HUES6 (cell line): Measurements from ENCODE around the gene PTTG1IP.

ENCODE experiments used
- H3K27ac ChIP-seq: 2 replicates; pipeline ENCODE4 v1.7.0; 2013; ENCODE audit warnings: low read depth, mild to moderate bottlenecking, low read length, inconsistent platforms
- H3K27me3 ChIP-seq: 2 replicates; pipeline ENCODE4 v1.6.1; 2013; ENCODE audit warnings: low read length; ENCODE audit not compliant: control insufficient read depth, insufficient read depth
- H3K36me3 ChIP-seq: 2 replicates; pipeline ENCODE4 v1.6.1; 2013; ENCODE audit warnings: low read length; ENCODE audit not compliant: control insufficient read depth, insufficient read depth
- H3K4me1 ChIP-seq: 2 replicates; pipeline ENCODE4 v1.6.1; 2013; ENCODE audit warnings: low read length; ENCODE audit not compliant: control insufficient read depth, insufficient read depth
- H3K4me3 ChIP-seq: 2 replicates; pipeline ENCODE4 v1.5.1; 2013; ENCODE audit warnings: low read depth, low read length
- H3K9ac ChIP-seq: one replicate; pipeline ENCODE4 v1.6.1; 2013; ENCODE audit warnings: mild to moderate bottlenecking, low read length
- H3K9me3 ChIP-seq: 2 replicates; pipeline ENCODE4 v1.6.1; 2013; ENCODE audit warnings: low read depth, low read length; ENCODE audit not compliant: control insufficient read depth, insufficient read depth

The PTTG1IP gene

DNA sequence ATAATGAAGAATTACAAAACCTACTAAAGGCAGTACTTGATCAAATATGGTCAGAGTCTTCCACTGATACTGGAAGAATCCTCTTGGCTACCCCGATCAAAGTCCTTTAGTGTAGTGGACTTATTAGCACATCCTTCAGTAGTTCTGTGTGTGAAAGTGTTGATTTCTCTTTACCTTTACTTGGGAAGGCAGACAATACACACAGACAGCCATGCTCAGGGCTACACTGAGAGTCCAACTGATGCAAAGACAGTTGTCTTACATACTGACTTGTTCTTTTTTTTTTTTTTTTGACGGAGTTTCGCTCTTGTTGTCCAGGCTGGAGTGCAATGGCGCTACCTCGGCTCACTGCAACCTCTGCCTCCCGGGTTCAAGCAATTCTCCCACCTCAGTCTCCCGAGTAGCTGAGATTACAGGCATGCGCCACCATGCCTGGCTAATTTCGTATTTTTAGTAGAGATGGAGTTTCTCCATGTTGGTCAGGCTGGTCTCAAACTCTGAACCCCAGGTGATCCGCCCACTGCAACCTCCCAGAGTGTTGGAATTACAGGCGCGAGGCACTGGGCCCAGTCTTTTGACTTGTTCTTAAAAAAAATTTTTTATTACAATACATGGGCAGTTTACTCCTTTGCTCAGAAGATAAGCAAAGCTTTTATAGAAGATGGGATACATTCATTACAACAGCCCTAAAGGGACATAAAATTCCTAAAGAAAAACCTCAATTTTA, 3.5 kb upstream of the PTTG1IP start:
- H3K9ac ChIP-seq, result no peak overlapping the region
- H3K4me1 ChIP-seq, result peaks cover 14% of the 10 kb centered on the region
- no peaks in the 10 kb centered on the region for H3K36me3 ChIP-seq
- no peak overlapping the region for H3K4me3 ChIP-seq
- H3K27me3 ChIP-seq, result peaks cover 14% of the 10 kb centered on the region
- H3K27ac ChIP-seq, result no peak overlapping the region
- H3K9me3 ChIP-seq, result no peaks in the 10 kb centered on the region

DNA sequence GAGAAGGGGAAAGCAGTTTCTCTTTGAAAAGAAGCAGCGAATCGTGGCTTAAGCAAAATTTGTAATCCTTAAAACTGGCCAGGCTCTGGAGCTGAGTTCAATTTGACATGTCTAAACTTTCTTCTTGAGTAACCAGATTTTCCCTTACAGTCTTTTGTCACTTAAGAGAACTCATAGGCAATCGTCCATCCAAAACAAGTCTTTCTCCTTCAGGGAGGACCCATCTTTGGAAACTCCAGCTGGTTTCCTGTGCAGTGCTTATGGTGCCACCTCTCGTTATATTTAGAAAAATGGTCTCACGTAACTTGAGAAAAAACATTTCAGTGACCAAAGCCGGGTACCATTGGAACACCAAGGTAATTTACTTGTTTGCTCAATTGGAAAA, 1.8 kb upstream of the PTTG1IP start:
- Histone ChIP-seq H3K9me3 (no peaks in the 10 kb centered on the region), H3K4me1 (peaks cover 31% of the 10 kb centered on the region), H3K27me3 (peaks cover 14% of the 10 kb centered on the region), H3K9ac (no peak overlapping the region), H3K27ac (no peak overlapping the region), H3K36me3 (no peaks in the 10 kb centered on the region), H3K4me3 (peak overlapping the region; percentile 77)

DNA sequence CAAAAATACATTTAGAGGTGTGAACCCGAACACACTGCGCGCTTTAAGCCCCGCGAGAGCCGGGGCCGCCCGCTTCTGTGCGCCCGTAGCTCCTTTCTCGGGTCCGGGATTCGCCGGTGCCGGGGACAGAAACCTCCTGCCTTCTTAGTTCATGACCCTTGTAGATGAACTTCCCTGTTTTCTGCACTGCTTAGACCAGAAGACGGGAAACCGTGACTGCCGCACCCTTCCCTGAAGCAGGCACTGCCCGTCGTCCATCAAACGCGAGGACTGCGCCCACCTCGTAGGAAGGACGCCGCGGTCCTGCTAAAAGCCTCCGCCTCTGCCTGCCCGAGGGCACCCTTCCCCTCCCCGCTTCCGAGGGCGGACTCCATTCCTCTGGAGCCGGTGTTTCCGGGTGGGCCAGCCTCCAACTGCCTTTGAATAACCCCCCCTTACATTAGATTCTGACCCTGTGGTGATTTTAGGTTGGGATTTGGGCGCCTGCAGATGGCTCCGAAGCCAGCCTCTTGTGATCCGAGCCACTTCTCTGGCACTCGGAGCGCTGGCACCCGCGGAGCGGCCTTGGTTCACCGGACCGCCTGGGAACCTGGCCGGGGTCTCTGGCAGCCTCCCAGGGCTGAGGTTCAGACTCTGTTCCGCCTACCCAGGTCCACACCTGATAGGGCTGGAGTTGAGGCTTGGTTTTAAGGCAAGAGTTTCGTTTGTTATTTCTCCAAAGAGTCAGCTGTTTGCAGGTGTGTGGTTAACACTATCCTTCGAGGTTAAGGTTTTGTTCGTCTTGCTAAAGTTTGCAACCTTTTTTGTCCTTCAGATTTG, 1.2 kb upstream of the PTTG1IP start:
- H3K4me1 ChIP-seq, result peaks cover 35% of the 10 kb centered on the region
- no peak overlapping the region for H3K27ac ChIP-seq
- peaks cover 14% of the 10 kb centered on the region for H3K27me3 ChIP-seq
- H3K36me3 ChIP-seq, result no peaks in the 10 kb centered on the region
- peak overlapping the region; percentile 72 for H3K9ac ChIP-seq
- H3K9me3 ChIP-seq, result no peaks in the 10 kb centered on the region
- H3K4me3 ChIP-seq, result peak overlapping the region; percentile 77

DNA sequence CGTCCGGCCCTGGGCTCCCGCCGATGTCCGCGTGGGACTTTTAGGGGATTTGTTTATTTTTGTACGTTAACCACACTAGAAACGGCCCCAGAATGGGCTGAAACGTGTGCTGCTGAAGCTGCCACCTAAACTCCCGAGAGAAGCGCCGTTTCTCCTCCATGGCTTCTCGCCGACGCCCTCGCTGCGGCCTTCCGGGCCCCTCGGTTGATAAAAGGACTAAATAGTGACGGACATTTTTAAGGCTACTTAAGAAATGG, 678 bp upstream of the PTTG1IP start:
- Histone ChIP-seq H3K9ac (peak overlapping the region; percentile 72), H3K4me3 (peak overlapping the region; percentile 77), H3K27ac (no peak overlapping the region), H3K9me3 (no peaks in the 10 kb centered on the region), H3K36me3 (no peaks in the 10 kb centered on the region), H3K4me1 (peaks cover 40% of the 10 kb centered on the region), H3K27me3 (peaks cover 14% of the 10 kb centered on the region)

DNA sequence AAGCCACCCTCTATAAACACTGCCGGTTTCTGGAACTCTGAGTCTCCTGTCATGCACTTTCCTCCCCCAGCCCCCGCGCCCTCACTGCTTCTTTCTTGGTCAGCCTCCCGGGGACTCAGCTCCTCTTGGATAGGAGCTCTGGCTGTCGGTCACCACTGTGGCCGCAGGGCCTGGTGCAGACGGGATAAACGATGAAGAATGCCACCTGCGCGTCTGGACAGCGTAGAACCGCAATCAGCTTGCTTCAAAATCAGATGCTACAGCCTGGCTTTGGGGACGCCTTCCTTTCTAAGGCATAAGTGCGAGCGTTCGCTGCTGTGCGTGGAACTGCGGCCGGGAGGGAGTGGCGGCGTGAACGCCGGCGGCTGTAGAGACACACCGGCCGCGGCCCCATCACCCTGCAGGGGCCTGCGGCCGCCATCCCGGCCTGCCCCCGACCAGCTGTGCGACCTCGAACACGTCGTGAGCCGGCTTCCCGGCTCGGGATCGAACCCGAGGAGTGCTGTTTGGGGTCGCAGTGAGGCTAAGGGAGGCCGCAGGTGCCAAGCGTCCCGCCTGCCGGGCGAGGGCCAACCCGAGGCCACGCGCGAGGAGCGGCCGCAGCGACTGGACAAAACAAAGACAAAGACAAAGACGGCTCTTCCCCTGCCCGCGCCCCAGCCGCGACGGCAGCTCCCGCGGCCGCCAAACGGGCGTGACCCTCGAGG, 688 bp downstream of the PTTG1IP start:
- H3K4me3 ChIP-seq, result peak overlapping the region; percentile 77
- peak overlapping the region; percentile 72; the same call in 1 of the 2 replicates for H3K27ac ChIP-seq
- H3K27me3 ChIP-seq, result peaks cover 14% of the 10 kb centered on the region
- H3K9me3 ChIP-seq, result no peaks in the 10 kb centered on the region
- peak overlapping the region; percentile 75 for H3K9ac ChIP-seq
- H3K4me1 ChIP-seq, result peaks cover 54% of the 10 kb centered on the region
- H3K36me3 ChIP-seq, result no peaks in the 10 kb centered on the region

DNA sequence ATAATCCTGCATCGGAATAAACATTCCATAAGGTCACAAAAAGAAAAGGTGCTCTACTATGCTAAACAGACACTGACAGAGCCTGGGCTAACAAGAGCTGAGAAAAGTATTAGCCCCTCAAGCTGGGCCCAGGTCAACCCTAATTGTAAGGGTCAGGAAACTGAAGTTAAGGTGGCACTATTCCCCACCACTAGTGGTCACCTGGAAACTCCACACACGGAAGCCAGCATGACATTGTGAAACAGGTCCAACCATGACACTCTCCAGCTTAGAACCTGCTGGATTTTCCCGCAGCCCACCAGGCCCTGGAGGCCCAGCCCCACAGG, 1.2 kb downstream of the PTTG1IP start:
- H3K36me3 ChIP-seq, result 0 out of 2 replicates have a peak, but pooled peaks cover 4% of the 10 kb centered on the region
- H3K9me3 ChIP-seq, result no peaks in the 10 kb centered on the region
- peaks cover 59% of the 10 kb centered on the region for H3K4me1 ChIP-seq
- H3K9ac ChIP-seq, result peak overlapping the region; percentile 75
- peaks cover 14% of the 10 kb centered on the region for H3K27me3 ChIP-seq
- peak overlapping the region; percentile 77 for H3K4me3 ChIP-seq
- peak overlapping the region; percentile 72; the same call in 1 of the 2 replicates for H3K27ac ChIP-seq

DNA sequence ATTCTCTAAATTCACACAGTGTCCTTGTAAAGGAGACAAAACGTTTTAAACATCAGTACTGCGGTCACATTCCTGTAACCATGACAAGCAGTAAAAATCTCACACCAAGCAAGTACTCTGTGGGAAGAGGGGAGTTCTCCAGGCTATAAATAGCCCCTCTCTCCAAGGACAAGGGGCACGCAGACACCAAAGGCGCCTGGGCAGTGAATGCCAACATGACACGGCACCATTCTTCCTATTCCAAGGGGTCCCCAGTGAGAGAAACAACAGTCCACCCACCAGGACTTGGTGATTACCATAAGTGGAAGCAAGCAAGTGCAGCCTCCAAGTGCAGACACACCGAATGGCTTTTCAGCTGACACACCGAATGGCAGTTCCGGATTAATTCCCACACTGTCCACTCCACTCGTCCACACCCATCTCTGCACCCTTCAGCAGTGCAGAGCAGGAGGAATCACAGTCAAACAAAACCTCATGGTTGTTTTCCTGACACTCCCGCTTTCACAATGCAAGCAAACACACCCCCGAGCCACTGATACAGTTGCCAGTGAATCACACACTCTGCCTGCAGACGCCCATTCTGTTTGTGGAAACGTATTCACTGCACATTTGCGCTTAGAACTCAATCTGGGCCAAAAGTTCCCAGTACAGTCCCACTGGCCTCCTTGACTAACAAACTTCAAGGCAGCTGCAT, 1.8 kb downstream of the PTTG1IP start:
- no peak overlapping the region; the same call in 1 of the 2 replicates for H3K27ac ChIP-seq

DNA sequence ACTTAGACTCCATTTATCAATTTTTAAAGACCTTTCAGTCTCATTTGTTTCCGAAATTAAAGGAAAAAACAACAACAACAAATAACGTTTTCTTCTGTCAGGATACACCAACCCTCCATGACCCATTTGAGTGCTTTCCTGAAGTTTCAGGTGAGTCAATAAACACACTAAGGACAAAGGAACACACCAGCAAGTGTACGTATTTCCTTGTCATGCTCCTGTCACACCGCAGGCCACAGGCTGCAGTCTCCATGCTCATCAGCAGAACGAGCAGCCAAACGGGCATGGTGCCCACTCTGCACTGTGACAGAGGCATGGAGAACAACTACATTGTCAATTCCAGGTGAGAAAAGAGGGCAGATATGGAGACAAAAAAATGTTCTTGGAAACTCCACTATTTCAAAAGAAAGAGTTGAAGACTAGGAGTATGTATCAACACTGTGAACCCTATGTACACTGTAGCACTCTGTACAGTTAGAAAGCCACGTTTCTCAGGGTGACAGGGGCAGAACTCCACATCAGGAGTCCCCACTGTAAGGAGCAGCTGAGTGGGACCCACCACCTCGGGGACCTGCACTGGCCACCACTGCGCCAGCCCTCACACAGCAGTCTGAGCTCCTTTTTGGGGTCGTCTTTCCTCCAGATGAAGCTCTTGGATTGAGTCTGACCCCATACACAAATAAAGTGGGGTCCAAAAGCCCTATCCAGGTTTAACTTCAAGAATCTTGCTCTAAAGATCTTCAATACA, 2.6 kb downstream of the PTTG1IP start:
- Histone ChIP-seq H3K27ac (peak overlapping the region; percentile 65; the same call in 1 of the 2 replicates), H3K4me1 (peaks cover 73% of the 10 kb centered on the region), H3K27me3 (peaks cover 14% of the 10 kb centered on the region), H3K9ac (peak overlapping the region; percentile 75), H3K9me3 (no peaks in the 10 kb centered on the region), H3K4me3 (peak overlapping the region; percentile 77; the same call in 1 of the 2 replicates), H3K36me3 (peaks cover 8% of the 10 kb centered on the region)

More for the DNA sequence above, 1.8 kb downstream of the PTTG1IP start:
- Histone ChIP-seq H3K4me1 (peaks cover 65% of the 10 kb centered on the region), H3K36me3 (0 out of 2 replicates have a peak, but pooled peaks cover 6% of the 10 kb centered on the region), H3K9me3 (no peaks in the 10 kb centered on the region), H3K9ac (peak overlapping the region; percentile 75), H3K4me3 (peak overlapping the region; percentile 77), H3K27me3 (peaks cover 14% of the 10 kb centered on the region)

DNA sequence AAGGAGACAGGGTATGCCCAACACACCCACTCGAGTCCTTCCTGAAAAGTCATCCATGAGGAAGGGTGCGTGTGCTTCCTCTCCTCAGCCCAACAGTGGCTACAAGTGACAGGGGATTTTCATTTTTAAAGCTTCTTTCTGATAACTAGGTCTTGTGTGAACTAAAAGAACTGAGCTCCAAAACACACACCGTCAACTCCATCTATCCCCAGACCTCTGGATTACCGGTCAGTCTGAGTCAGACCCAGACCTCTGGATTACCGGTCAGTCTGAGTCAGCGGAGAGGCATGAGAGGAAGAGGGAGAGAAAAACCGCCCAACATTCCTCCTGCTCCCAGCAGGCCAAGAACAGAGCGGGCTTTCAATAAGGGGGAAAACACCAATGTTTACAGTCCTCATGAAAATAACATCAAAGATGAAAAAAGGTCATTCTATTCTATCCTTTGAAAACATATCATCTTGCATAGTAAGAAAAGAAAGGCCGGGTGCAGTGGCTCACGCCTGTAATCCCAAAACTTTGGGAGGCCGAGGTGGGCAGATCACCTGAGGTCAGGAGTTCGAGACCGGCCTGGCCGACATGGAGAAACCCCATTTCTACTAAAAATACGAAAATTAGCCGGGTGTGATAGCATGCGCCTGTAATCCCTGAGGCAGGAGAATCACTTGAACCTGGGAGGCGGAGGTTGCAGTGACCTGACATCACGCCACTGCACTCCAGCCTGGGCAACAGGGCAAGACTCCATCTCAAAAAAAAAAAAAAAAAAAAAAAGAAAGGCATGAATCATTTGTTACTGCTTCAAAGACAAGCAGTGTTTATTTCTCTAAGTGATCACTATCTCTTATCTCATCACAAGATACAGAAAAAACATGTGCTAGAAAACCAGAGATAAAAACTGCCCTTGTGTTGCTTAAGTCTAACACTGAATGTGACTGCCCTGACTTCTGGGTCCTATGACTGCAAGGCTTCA, 3.4 kb downstream of the PTTG1IP start:
- Histone ChIP-seq H3K27me3 (peaks cover 9% of the 10 kb centered on the region), H3K4me1 (peaks cover 68% of the 10 kb centered on the region), H3K4me3 (peak overlapping the region; percentile 77; the same call in 1 of the 2 replicates), H3K9me3 (no peaks in the 10 kb centered on the region), H3K27ac (peak overlapping the region; percentile 65; the same call in 1 of the 2 replicates), H3K36me3 (peaks cover 16% of the 10 kb centered on the region), H3K9ac (peak overlapping the region; percentile 75)
